Hepatocyte (in vitro differentiated cells): ENCODE results near the gene APOBEC3C. TPM values are rescaled to one million over a fixed set of nuclear protein-coding genes. Genes with fewer than 3 reads are reported as not detected.
A peak's percentile ranks its signal among the peaks of the same experiment; 100 is the strongest.
"Not testable (repeated sequence)": the region's sequence is repeated elsewhere in the genome, so short reads cannot be mapped to it uniquely, and the experiment has no call there.

Experiments used
- DNase-seq: peaks from one replicate; pipeline ENCODE4 v3.0.0-alpha.2; 2016; ENCODE audit warnings: low spot score
- H2AFZ ChIP-seq: fragments of 200-600 bp; sonication (generic); 2 replicates; pipeline ENCODE4 v1.6.0; 2016; ENCODE audit warnings: antibody characterized with exemption, mild to moderate bottlenecking
- H3K27ac ChIP-seq: fragments of 200-600 bp; sonication (generic); 2 replicates; pipeline ENCODE4 v1.5.1; 2016; ENCODE audit warnings: mild to moderate bottlenecking
- H3K27me3 ChIP-seq: fragments of 200-600 bp; sonication (generic); 2 replicates; pipeline ENCODE4 v1.6.1; 2016
- H3K36me3 ChIP-seq: fragments of 200-600 bp; sonication (generic); replicated peaks from 2 replicates; pipeline ENCODE4 v1.5.1; 2016; ENCODE audit warnings: low read depth; ENCODE audit not compliant: insufficient read depth
- H3K4me1 ChIP-seq: fragments of 200-600 bp; sonication (generic); 2 replicates; pipeline ENCODE4 v1.5.1; 2016; ENCODE audit warnings: mild to moderate bottlenecking, moderate library complexity; ENCODE audit not compliant: insufficient read depth
- H3K4me2 ChIP-seq: fragments of 200-600 bp; sonication (generic); 2 replicates; pipeline ENCODE4 v1.6.0; 2016
- H3K4me3 ChIP-seq: fragments of 200-600 bp; sonication (generic); 2 replicates; pipeline ENCODE4 v1.5.1; 2016; ENCODE audit warnings: mild to moderate bottlenecking
- H3K79me2 ChIP-seq: fragments of 200-600 bp; sonication (generic); 2 replicates; pipeline ENCODE4 v1.6.0; 2017; ENCODE audit warnings: mild to moderate bottlenecking
- H3K9me2 ChIP-seq: fragments of 200-600 bp; sonication (generic); replicated peaks from 2 replicates; pipeline ENCODE4 v1.6.0; 2017; ENCODE audit warnings: mild to moderate bottlenecking; ENCODE audit not compliant: insufficient read depth
- H3K9me3 ChIP-seq: fragments of 200-600 bp; sonication (generic); 2 replicates; pipeline ENCODE4 v1.5.1; 2016; ENCODE audit warnings: low read depth, mild to moderate bottlenecking
- H4K20me1 ChIP-seq: fragments of 200-600 bp; sonication (generic); 2 replicates; pipeline ENCODE4 v1.6.0; 2016; ENCODE audit warnings: mild to moderate bottlenecking; ENCODE audit not compliant: insufficient read depth, poor library complexity, severe bottlenecking
- EZH2 ChIP-seq: fragments of 200-600 bp; sonication (generic); IDR thresholded peaks from 2 replicates; pipeline ENCODE4 v1.6.1; 2016; ENCODE audit warnings: antibody characterized with exemption, mild to moderate bottlenecking, borderline replicate concordance
- EZH2phosphoT487 ChIP-seq: fragments of 200-600 bp; sonication (generic); IDR thresholded peaks from one replicate; pipeline ENCODE4 v1.6.1; 2018; ENCODE audit warnings: antibody characterized with exemption, mild to moderate bottlenecking, low read depth, moderate library complexity; ENCODE audit not compliant: unreplicated experiment, severe bottlenecking
- WGBS: methylation state at CpG from one replicate; pipeline ENCODE4 v1.1.6; 2016; ENCODE audit warnings: low lambda C conversion rate; ENCODE audit errors: missing lambda C conversion rate; 5-methylcytosine and 5-hydroxymethylcytosine counted together
- polyA plus RNA-seq: library from polyadenylated mRNA; unstranded; fragments of >200 nt; fragmentation: Nextera tagmentation; extraction: Ambion mirVana; gene quantifications from 2 replicates; pipeline ENCODE4 v1.2.1, GENCODE V29; 2016
- total RNA-seq: library from RNA; depleted of rRNA; stranded (reverse); fragments of >200 nt; gene quantifications from 2 replicates; pipeline ENCODE4 v1.2.3, GENCODE V29; 2014
- TF ChIP-seq, protein P1 (sequence below): fragments of 200-600 bp; sonication (generic); IDR thresholded peaks from 2 replicates; pipeline ENCODE4 v1.5.1; 2016; ENCODE audit warnings: antibody characterized with exemption, mild to moderate bottlenecking; ENCODE audit not compliant: poor library complexity

Gene APOBEC3C
- total and polyA plus RNA-seq, 2 experiments from 2014 or later: 8.0 to 36.8 TPM

GRCh38 chr22:39039306-39040126 is 25.5 kb downstream of the APOBEC3C start:
- Histone ChIP-seq H3K9me3 (no peaks in the 10 kb centered on the region), H3K79me2 (peaks cover 13% of the 10 kb centered on the region), H3K9me2 (no peaks in the 10 kb centered on the region), H3K36me3 (no peaks in the 10 kb centered on the region), H3K4me1 (peaks cover 11% of the 10 kb centered on the region), H3K4me2 (peak overlapping the region; percentile 93), H2AFZ (peak overlapping the region; percentile 49), H3K27me3 (no peaks in the 10 kb centered on the region), H3K4me3 (no peak overlapping the region), H4K20me1 (no peaks in the 10 kb centered on the region), H3K27ac (peak overlapping the region; percentile 43)
- 86% methylated on average over 19 of the region's 19 CpGs for WGBS
- no peak for DNase-seq
- TF ChIP-seq, protein P1, sequence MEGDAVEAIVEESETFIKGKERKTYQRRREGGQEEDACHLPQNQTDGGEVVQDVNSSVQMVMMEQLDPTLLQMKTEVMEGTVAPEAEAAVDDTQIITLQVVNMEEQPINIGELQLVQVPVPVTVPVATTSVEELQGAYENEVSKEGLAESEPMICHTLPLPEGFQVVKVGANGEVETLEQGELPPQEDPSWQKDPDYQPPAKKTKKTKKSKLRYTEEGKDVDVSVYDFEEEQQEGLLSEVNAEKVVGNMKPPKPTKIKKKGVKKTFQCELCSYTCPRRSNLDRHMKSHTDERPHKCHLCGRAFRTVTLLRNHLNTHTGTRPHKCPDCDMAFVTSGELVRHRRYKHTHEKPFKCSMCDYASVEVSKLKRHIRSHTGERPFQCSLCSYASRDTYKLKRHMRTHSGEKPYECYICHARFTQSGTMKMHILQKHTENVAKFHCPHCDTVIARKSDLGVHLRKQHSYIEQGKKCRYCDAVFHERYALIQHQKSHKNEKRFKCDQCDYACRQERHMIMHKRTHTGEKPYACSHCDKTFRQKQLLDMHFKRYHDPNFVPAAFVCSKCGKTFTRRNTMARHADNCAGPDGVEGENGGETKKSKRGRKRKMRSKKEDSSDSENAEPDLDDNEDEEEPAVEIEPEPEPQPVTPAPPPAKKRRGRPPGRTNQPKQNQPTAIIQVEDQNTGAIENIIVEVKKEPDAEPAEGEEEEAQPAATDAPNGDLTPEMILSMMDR: no peak

- H3K27ac ChIP-seq: peak overlapping the region; percentile 43
- DNase-seq, H3K9me2 ChIP-seq, H3K4me3 ChIP-seq, H3K9me3 ChIP-seq, H4K20me1 ChIP-seq, H3K36me3 ChIP-seq, H3K27me3 ChIP-seq: not testable (repeated sequence)
- H3K4me2 ChIP-seq: peak overlapping the region; percentile 93
- WGBS: 20% methylated on average over 14 of the region's 14 CpGs
- H2AFZ ChIP-seq: peak overlapping the region; percentile 49
- peaks cover 13% of the 10 kb centered on the region for H3K79me2 ChIP-seq
- H3K4me1 ChIP-seq: peaks cover 11% of the 10 kb centered on the region
These were observed 26.1 kb downstream of the APOBEC3C start for GRCh38 chr22:39040155-39040537.

DNA sequence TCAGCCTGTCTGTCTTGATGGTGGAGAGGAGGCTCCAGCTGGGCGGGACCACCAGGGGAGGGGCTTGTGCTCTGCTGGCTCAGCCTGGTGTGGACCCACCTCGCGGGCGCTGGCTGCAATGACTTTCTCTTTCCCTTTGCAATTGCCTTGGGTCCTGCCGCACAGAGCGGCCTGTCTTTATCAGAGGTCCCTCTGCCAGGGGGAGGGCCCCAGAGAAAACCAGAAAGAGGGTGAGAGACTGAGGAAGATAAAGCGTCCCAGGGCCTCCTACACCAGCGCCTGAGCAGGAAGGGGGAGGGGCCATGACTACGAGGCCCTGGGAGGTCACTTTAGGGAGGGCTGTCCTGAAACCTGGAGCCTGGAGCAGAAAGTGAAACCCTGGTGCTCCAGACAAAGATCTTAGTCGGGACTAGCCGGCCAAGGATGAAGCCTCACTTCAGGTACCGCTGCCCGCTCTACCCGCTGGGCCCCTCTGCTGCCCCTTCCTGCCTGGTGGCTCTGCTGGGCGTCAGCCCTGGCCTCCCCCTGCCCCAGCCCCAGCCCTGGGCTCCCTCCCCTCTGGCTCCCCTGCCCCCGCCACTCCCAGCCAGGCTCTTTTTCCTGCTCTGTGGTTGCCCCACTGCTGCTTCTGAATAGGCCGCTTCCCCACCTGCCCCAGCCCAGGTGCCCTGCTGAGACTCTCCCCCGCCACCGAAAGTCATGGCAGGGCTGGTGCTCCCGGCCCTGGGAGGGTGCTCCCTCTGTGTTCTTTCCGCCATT is 26.7 kb downstream of the APOBEC3C start, which contains the start of gene APOBEC3F:
APOBEC3F (plus strand) TSS at position 327 of the 759 bp plus-strand sequence; CDS start at position 424, 97 bp downstream.
- not testable (repeated sequence) for H3K36me3 ChIP-seq, H4K20me1 ChIP-seq, H3K9me2 ChIP-seq, H3K9me3 ChIP-seq, H3K27me3 ChIP-seq
- Histone ChIP-seq H3K4me2 (peak within 1 kb of the TSS; percentile 93), H2AFZ (peak within 1 kb of the TSS; percentile 92), H3K4me3 (peak within 1 kb of the TSS; percentile 74), H3K27ac (peak within 1 kb of the TSS; percentile 96), H3K4me1 (peaks cover 11% of the 10 kb centered on the region), H3K79me2 (peaks cover 13% of the 10 kb centered on the region)
- peak; percentile 55 for DNase-seq
- 4% methylated on average over 19 of the region's 21 CpGs for WGBS

- TF ChIP-seq EZH2: no peak
- TF ChIP-seq, protein P1: no peak
- no peak for TF ChIP-seq EZH2phosphoT487
- Histone ChIP-seq H3K9me2 (no peaks in the 10 kb centered on the region), H3K27me3 (no peaks in the 10 kb centered on the region), H4K20me1 (no peaks in the 10 kb centered on the region), H3K4me3 (no peak overlapping the region), H2AFZ (no peak overlapping the region), H3K36me3 (no peaks in the 10 kb centered on the region), H3K27ac (no peak overlapping the region), H3K9me3 (no peaks in the 10 kb centered on the region), H3K79me2 (peaks cover 13% of the 10 kb centered on the region), H3K4me1 (peaks cover 11% of the 10 kb centered on the region), H3K4me2 (peak overlapping the region; percentile 93)
- WGBS: 96% methylated on average over 7 of the region's 7 CpGs
- no peak for DNase-seq
These were observed 27.9 kb downstream of the APOBEC3C start for GRCh38 chr22:39041908-39042307.

GRCh38 chr22:39043063-39043462 is 29.0 kb downstream of the APOBEC3C start:
- Histone ChIP-seq H3K4me1 (peaks cover 11% of the 10 kb centered on the region), H3K79me2 (peaks cover 13% of the 10 kb centered on the region)
- DNase-seq, H4K20me1 ChIP-seq, H2AFZ ChIP-seq, H3K27me3 ChIP-seq, H3K27ac ChIP-seq, H3K4me2 ChIP-seq, H3K9me2 ChIP-seq, H3K36me3 ChIP-seq, H3K4me3 ChIP-seq, H3K9me3 ChIP-seq: not testable (repeated sequence)
- 93% methylated on average over 18 of the region's 18 CpGs for WGBS

GRCh38 chr22:39045136-39045535 is 31.1 kb downstream of the APOBEC3C start:
- peaks cover 13% of the 10 kb centered on the region for H3K79me2 ChIP-seq
- H4K20me1 ChIP-seq, H3K27ac ChIP-seq, H3K9me2 ChIP-seq, H3K9me3 ChIP-seq, H3K36me3 ChIP-seq, DNase-seq, H3K4me3 ChIP-seq, H3K27me3 ChIP-seq, H3K4me2 ChIP-seq, H2AFZ ChIP-seq: not testable (repeated sequence)
- peaks cover 11% of the 10 kb centered on the region for H3K4me1 ChIP-seq
- 82% methylated on average over 13 of the region's 14 CpGs for WGBS
